Kidney (tissue), 14 donors: ENCODE results near the gene ACVR1B. TPM values are rescaled to one million over a fixed set of nuclear protein-coding genes. Genes with fewer than 3 reads are reported as not detected.

Experiments used
- DNase-seq, 5 donors: peaks; one replicate each; pipeline ENCODE4 v3.0.0-alpha.2; 2013 to 2020
- FAIRE-seq: peaks from 2 replicates; lab custom pipeline; 2012; peaks lifted over from hg19 to GRCh38; lab: Jason Lieb, UNC
- H3K27ac ChIP-seq, 2 donors: one replicate each; pipeline ENCODE4 v1.7.0; 2013; ENCODE audit warnings: low read depth in 2 of 2, low read length in 2 of 2, inconsistent platforms in 1 of 2
- H3K27me3 ChIP-seq: one replicate; pipeline ENCODE4 v1.7.1; 2013; ENCODE audit warnings: low read length, inconsistent platforms; ENCODE audit not compliant: control insufficient read depth, insufficient read depth
- H3K36me3 ChIP-seq, 3 donors: one replicate each; pipeline versions ENCODE4 v1.7.0 to v1.7.1; 2013; ENCODE audit warnings: low read length in 3 of 3, control low read depth in 1 of 3, inconsistent platforms in 1 of 3; ENCODE audit not compliant: insufficient read depth in 3 of 3, control insufficient read depth in 2 of 3
- H3K4me1 ChIP-seq, 3 donors: one replicate each; pipeline versions ENCODE4 v1.7.0 to v1.7.1; 2013; ENCODE audit warnings: low read length in 3 of 3, inconsistent platforms in 1 of 3, low read depth in 1 of 3; ENCODE audit not compliant: control insufficient read depth in 2 of 3, insufficient read depth in 2 of 3
- H3K4me3 ChIP-seq, 3 donors: one replicate each; pipeline versions ENCODE4 v1.7.0 to v1.8.1; 2013; ENCODE audit warnings: low read length in 3 of 3, control low read depth in 1 of 3, inconsistent platforms in 1 of 3
- H3K9ac ChIP-seq, 3 donors: one replicate each; pipeline versions ENCODE4 v1.7.0 to v1.7.1; 2013; ENCODE audit warnings: low read length in 3 of 3, control low read depth in 1 of 3, inconsistent platforms in 1 of 3
- H3K9me3 ChIP-seq, 3 donors: one replicate each; pipeline versions ENCODE4 v1.7.0 to v1.7.1; 2013; ENCODE audit warnings: low read length in 3 of 3, control low read depth in 1 of 3, inconsistent platforms in 1 of 3; ENCODE audit not compliant: control insufficient read depth in 2 of 3, insufficient read depth in 1 of 3
- intact Hi-C: fragments of 100-400 bp; cut with DNase I; formaldehyde crosslinking; loops from one replicate; pipeline ENCODE4 v1.11.1; 2022
- polyA plus RNA-seq: library from polyadenylated mRNA; stranded (reverse); fragments of 350-450 nt; fragmentation: Illumina TruSeq; extraction: RNeasy Lipid Tissue Mini Kit (QIAGEN cat#74804); gene quantifications from one replicate; pipeline ENCODE4 v1.2.3, GENCODE V29; 2014; ENCODE audit warnings: low read depth, low replicate concordance; ENCODE audit not compliant: insufficient read depth
- total RNA-seq: library from RNA; stranded (reverse); fragmentation: NEBNext Ultra II Directional; extraction: Animal tissue kit (Norgen Biotek cat#: 25700); gene quantifications from one replicate; pipeline ENCODE4 v1.2.1, GENCODE V29; 2021
- TF ChIP-seq, protein P1 (sequence below): IDR thresholded peaks from 3 replicates; pipeline ENCODE4 v1.5.1; 2012; ENCODE audit warnings: mild to moderate bottlenecking, moderate library complexity, borderline replicate concordance; ENCODE audit not compliant: insufficient read depth; ENCODE audit errors: extremely low read depth
- donor health status: control.
- donor health status: control.
- donor health status: control.
- donor health status: control.
- donor health status: control.
- donor health status: DM: yes; HTN: yes; CAD: no.
- donor health status: Normal renal cell carcinoma (clear cell type).

ACVR1B gene
- total and polyA plus RNA-seq, 2 donors from 2014 or later: 30.6 to 95.5 TPM

- Histone ChIP-seq H3K36me3 (peaks cover 0 to 4% (median 4%) of the 10 kb centered on the region in 3 donors), H3K9ac (no peak overlapping the region), H3K27ac (no peak overlapping the region), H3K9me3 (no peaks in the 10 kb centered on the region), H3K27me3 (no peaks in the 10 kb centered on the region), H3K4me3 (no peak overlapping the region), H3K4me1 (peaks cover 3 to 12% (median 6%) of the 10 kb centered on the region in 3 donors)
- intact Hi-C loops: no loop called here
- DNase-seq (no peak), FAIRE-seq (no peak)
- TF ChIP-seq, protein P1, sequence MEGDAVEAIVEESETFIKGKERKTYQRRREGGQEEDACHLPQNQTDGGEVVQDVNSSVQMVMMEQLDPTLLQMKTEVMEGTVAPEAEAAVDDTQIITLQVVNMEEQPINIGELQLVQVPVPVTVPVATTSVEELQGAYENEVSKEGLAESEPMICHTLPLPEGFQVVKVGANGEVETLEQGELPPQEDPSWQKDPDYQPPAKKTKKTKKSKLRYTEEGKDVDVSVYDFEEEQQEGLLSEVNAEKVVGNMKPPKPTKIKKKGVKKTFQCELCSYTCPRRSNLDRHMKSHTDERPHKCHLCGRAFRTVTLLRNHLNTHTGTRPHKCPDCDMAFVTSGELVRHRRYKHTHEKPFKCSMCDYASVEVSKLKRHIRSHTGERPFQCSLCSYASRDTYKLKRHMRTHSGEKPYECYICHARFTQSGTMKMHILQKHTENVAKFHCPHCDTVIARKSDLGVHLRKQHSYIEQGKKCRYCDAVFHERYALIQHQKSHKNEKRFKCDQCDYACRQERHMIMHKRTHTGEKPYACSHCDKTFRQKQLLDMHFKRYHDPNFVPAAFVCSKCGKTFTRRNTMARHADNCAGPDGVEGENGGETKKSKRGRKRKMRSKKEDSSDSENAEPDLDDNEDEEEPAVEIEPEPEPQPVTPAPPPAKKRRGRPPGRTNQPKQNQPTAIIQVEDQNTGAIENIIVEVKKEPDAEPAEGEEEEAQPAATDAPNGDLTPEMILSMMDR: no peak
Observed at GRCh38 chr12:52011602-52012214, 60.2 kb downstream of the ACVR1B start.

GRCh38 chr12:52013626-52014310 lies 62.3 kb downstream of the ACVR1B start:
- Histone ChIP-seq H3K27ac (no peak overlapping the region), H3K4me3 (no peak overlapping the region), H3K9ac (no peak overlapping the region), H3K4me1 (peaks cover 3 to 12% (median 6%) of the 10 kb centered on the region in 3 donors), H3K9me3 (no peaks in the 10 kb centered on the region), H3K36me3 (peaks cover 0 to 4% (median 4%) of the 10 kb centered on the region in 3 donors), H3K27me3 (no peaks in the 10 kb centered on the region)
- FAIRE-seq: no peak
- peak in 1 of 5 donors; percentile 43 for DNase-seq
- intact Hi-C loops: no loop called here
- TF ChIP-seq, protein P1: no peak

DNA sequence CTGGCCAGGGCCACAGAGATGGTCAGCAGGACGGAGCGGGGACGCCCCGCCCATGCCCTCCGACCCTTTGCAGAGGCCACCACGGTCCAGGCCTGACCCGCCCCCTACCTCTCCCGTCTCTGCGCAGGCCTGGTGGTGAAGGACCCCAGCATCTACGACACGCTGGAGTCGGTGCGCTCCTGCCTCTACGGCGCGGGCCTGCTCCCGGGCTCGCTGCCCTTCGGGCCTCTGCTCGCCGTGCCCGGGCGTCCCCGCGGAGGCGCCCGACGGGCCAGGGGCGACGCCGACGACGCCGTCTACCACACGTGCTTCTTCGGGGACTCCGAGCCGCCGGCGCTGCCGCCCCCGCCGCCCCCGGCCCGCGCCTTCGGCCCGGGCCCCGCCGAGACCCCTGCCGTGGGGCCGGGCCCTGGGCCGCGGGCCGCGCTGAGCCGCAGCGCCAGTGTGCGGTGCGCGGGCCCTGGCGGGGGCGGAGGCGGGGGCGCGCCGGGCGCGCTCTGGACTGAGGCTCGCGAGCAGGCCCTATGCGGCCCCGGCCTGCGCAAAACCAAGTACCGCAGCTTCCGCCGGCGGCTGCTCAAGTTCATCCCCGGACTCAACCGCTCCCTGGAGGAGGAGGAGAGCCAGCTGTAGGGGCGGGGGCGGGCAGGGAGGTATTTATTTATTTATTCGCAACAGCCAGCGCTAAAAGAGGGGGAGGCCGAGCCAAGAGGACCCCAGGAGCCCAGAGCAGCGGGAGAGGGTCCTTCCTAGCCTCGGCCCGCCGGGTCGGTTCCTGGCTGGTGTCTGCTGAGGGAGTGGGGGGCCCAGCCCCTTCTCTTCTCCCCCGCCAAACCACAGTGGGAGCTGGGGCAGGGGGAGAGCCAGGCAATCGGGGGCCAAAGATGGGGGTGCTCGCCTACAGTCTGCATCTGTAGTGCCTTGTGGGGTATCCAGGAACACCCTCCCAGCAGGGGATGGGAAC lies 63.4 kb downstream of the ACVR1B start:
- no peak for FAIRE-seq
- H3K36me3 ChIP-seq: peaks cover 0 to 4% (median 4%) of the 10 kb centered on the region in 3 donors
- peak in 4 of 5 donors; percentile 72 to 82 (median 77) for DNase-seq

More for the DNA sequence above, 63.4 kb downstream of the ACVR1B start:
- H3K27ac ChIP-seq: no peak overlapping the region
- no peaks in the 10 kb centered on the region for H3K27me3 ChIP-seq
- no peak overlapping the region for H3K4me3 ChIP-seq
- H3K9me3 ChIP-seq: no peaks in the 10 kb centered on the region
- TF ChIP-seq, protein P1: no peak
- no peak overlapping the region for H3K9ac ChIP-seq
- peaks cover 3 to 9% (median 6%) of the 10 kb centered on the region in 3 donors for H3K4me1 ChIP-seq
- intact Hi-C loops: no loop called here
